HG02642 (cell line): ENCODE data around the gene ST6GALNAC5.

Source experiments
- ATAC-seq: cut with Tn5 transposase; IDR thresholded peaks from one replicate; pipeline ENCODE4 v1.9.1; 2021; ENCODE audit warnings: mild to moderate bottlenecking; ENCODE audit not compliant: unreplicated experiment, poor library complexity

The ST6GALNAC5 gene

GRCh38 chr1:77039111-77039510 is 171.8 kb downstream of the ST6GALNAC5 start:
- no peak for ATAC-seq

GRCh38 chr1:77039739-77040138 is 172.5 kb downstream of the ST6GALNAC5 start:
- no peak for ATAC-seq

GRCh38 chr1:77040826-77041225 is 173.5 kb downstream of the ST6GALNAC5 start:
- ATAC-seq = no peak

- no peak for ATAC-seq
These were observed 177.0 kb downstream of the ST6GALNAC5 start for GRCh38 chr1:77044133-77044849.

GRCh38 chr1:77047575-77047974 is 180.3 kb downstream of the ST6GALNAC5 start:
- no peak for ATAC-seq

- no peak for ATAC-seq
These were observed 180.8 kb downstream of the ST6GALNAC5 start for GRCh38 chr1:77047978-77048614.

GRCh38 chr1:77048615-77049005 is 181.3 kb downstream of the ST6GALNAC5 start:
- no peak for ATAC-seq

- ATAC-seq = no peak
These were observed 184.1 kb downstream of the ST6GALNAC5 start for GRCh38 chr1:77051425-77051824.

GRCh38 chr1:77056525-77056924 is 189.2 kb downstream of the ST6GALNAC5 start:
- ATAC-seq = no peak

GRCh38 chr1:77057994-77058585 is 190.8 kb downstream of the ST6GALNAC5 start:
- no peak for ATAC-seq

- no peak for ATAC-seq
These were observed 192.7 kb downstream of the ST6GALNAC5 start for GRCh38 chr1:77060000-77060399.

- no peak for ATAC-seq
These were observed 193.9 kb downstream of the ST6GALNAC5 start for GRCh38 chr1:77061162-77061561.

- ATAC-seq = no peak
These were observed 195.8 kb downstream of the ST6GALNAC5 start for GRCh38 chr1:77063118-77063517.

GRCh38 chr1:77064246-77064645 is 197.0 kb downstream of the ST6GALNAC5 start:
- no peak for ATAC-seq

GRCh38 chr1:77065693-77066342 is 198.5 kb downstream of the ST6GALNAC5 start:
- no peak for ATAC-seq

GRCh38 chr1:77068013-77068412 is 200.7 kb downstream of the ST6GALNAC5 start:
- no peak for ATAC-seq

- no peak for ATAC-seq
These were observed 209.5 kb downstream of the ST6GALNAC5 start for GRCh38 chr1:77076759-77077158.

- ATAC-seq = no peak
These were observed 214.6 kb downstream of the ST6GALNAC5 start for GRCh38 chr1:77081834-77082233.

- ATAC-seq = no peak
These were observed 217.2 kb downstream of the ST6GALNAC5 start for GRCh38 chr1:77084457-77084856.

GRCh38 chr1:77085109-77085508 is 217.8 kb downstream of the ST6GALNAC5 start:
- no peak for ATAC-seq

GRCh38 chr1:77089756-77090155 is 222.5 kb downstream of the ST6GALNAC5 start:
- no peak for ATAC-seq
